ENCODE measurements around the gene MAZ. TPM values are rescaled to one million over a fixed set of nuclear protein-coding genes. Genes with fewer than 3 reads are reported as not detected.
A peak's percentile ranks its signal among the peaks of the same experiment; 100 is the strongest.
"Not testable (repeated sequence)": the region's sequence is repeated elsewhere in the genome, so short reads cannot be mapped to it uniquely, and the experiment has no call there.

The MAZ gene
- 132 TPM for total RNA-seq

GRCh38 chr16:29806099-29806579 lies at the start of gene MAZ:
MAZ (plus strand) TSS chr16:29806529; CDS start chr16:29806702, 173 bp downstream.
- Histone ChIP-seq H3K9me3 (ENCODE audit: low read depth, low read length) (no peaks in the 10 kb centered on the region), H3K4me1 (ENCODE audit: insufficient read depth, low read length) (peaks cover 53% of the 10 kb centered on the region), H3K27me3 (ENCODE audit: insufficient read depth, low read length) (no peaks in the 10 kb centered on the region), H3K4me3 (ENCODE audit: low read length) (peak within 1 kb of the TSS; percentile 85)

GRCh38 chr16:29756654-29757053 lies 49.7 kb upstream of the MAZ start:
- Histone ChIP-seq H3K4me3 (ENCODE audit: low read length) (no peak overlapping the region), H3K27me3 (ENCODE audit: insufficient read depth, low read length) (no peaks in the 10 kb centered on the region), H3K9me3 (ENCODE audit: low read depth, low read length) (no peaks in the 10 kb centered on the region), H3K4me1 (ENCODE audit: insufficient read depth, low read length) (peaks cover 18% of the 10 kb centered on the region)

- H3K9me3 ChIP-seq (ENCODE audit: low read depth, low read length); H3K27me3 ChIP-seq (ENCODE audit: insufficient read depth, low read length); H3K4me3 ChIP-seq (ENCODE audit: low read length): not testable (repeated sequence)
- peaks cover 18% of the 10 kb centered on the region for H3K4me1 ChIP-seq (ENCODE audit: insufficient read depth, low read length)
Observed at GRCh38 chr16:29757086-29757485, 49.2 kb upstream of the MAZ start.

GRCh38 chr16:29757950-29758466 lies 48.3 kb upstream of the MAZ start:
- peaks cover 20% of the 10 kb centered on the region for H3K4me1 ChIP-seq (ENCODE audit: insufficient read depth, low read length)
- H3K4me3 ChIP-seq (ENCODE audit: low read length): no peak overlapping the region
- no peaks in the 10 kb centered on the region for H3K27me3 ChIP-seq (ENCODE audit: insufficient read depth, low read length)

GRCh38 chr16:29760567-29761279 lies 45.6 kb upstream of the MAZ start:
- Histone ChIP-seq H3K4me1 (ENCODE audit: insufficient read depth, low read length) (peaks cover 8% of the 10 kb centered on the region), H3K27me3 (ENCODE audit: insufficient read depth, low read length) (no peaks in the 10 kb centered on the region), H3K4me3 (ENCODE audit: low read length) (no peak overlapping the region), H3K9me3 (ENCODE audit: low read depth, low read length) (no peaks in the 10 kb centered on the region)

More at GRCh38 chr16:29757950-29758466, 48.3 kb upstream of the MAZ start:
- no peaks in the 10 kb centered on the region for H3K9me3 ChIP-seq (ENCODE audit: low read depth, low read length)

GRCh38 chr16:29761280-29761651 lies 45.1 kb upstream of the MAZ start:
- not testable (repeated sequence) for H3K4me1 ChIP-seq (ENCODE audit: insufficient read depth, low read length); H3K9me3 ChIP-seq (ENCODE audit: low read depth, low read length); H3K4me3 ChIP-seq (ENCODE audit: low read length); H3K27me3 ChIP-seq (ENCODE audit: insufficient read depth, low read length)

GRCh38 chr16:29761882-29762281 lies 44.4 kb upstream of the MAZ start:
- Histone ChIP-seq H3K9me3 (ENCODE audit: low read depth, low read length) (no peaks in the 10 kb centered on the region), H3K4me1 (ENCODE audit: insufficient read depth, low read length) (peaks cover 3% of the 10 kb centered on the region), H3K27me3 (ENCODE audit: insufficient read depth, low read length) (no peaks in the 10 kb centered on the region), H3K4me3 (ENCODE audit: low read length) (no peak overlapping the region)

- Histone ChIP-seq H3K9me3 (ENCODE audit: low read depth, low read length) (no peaks in the 10 kb centered on the region), H3K4me3 (ENCODE audit: low read length) (no peak overlapping the region), H3K27me3 (ENCODE audit: insufficient read depth, low read length) (no peaks in the 10 kb centered on the region), H3K4me1 (ENCODE audit: insufficient read depth, low read length) (peaks cover 3% of the 10 kb centered on the region)
Observed at GRCh38 chr16:29763326-29763725, 43.0 kb upstream of the MAZ start.

- Histone ChIP-seq H3K4me1 (ENCODE audit: insufficient read depth, low read length) (peaks cover 3% of the 10 kb centered on the region), H3K4me3 (ENCODE audit: low read length) (no peak overlapping the region), H3K27me3 (ENCODE audit: insufficient read depth, low read length) (no peaks in the 10 kb centered on the region), H3K9me3 (ENCODE audit: low read depth, low read length) (no peaks in the 10 kb centered on the region)
Observed at GRCh38 chr16:29765167-29766032, 40.9 kb upstream of the MAZ start.

GRCh38 chr16:29766571-29766970 lies 39.8 kb upstream of the MAZ start:
- Histone ChIP-seq H3K9me3 (ENCODE audit: low read depth, low read length) (no peaks in the 10 kb centered on the region), H3K4me3 (ENCODE audit: low read length) (no peak overlapping the region), H3K4me1 (ENCODE audit: insufficient read depth, low read length) (peaks cover 10% of the 10 kb centered on the region), H3K27me3 (ENCODE audit: insufficient read depth, low read length) (no peaks in the 10 kb centered on the region)

- H3K27me3 ChIP-seq (ENCODE audit: insufficient read depth, low read length): no peaks in the 10 kb centered on the region
- H3K9me3 ChIP-seq (ENCODE audit: low read depth, low read length): no peaks in the 10 kb centered on the region
- H3K4me3 ChIP-seq (ENCODE audit: low read length): no peak overlapping the region
- H3K4me1 ChIP-seq (ENCODE audit: insufficient read depth, low read length): peaks cover 11% of the 10 kb centered on the region
Observed at GRCh38 chr16:29767062-29767461, 39.3 kb upstream of the MAZ start.

GRCh38 chr16:29769507-29769906 lies 36.8 kb upstream of the MAZ start:
- H3K4me1 ChIP-seq (ENCODE audit: insufficient read depth, low read length): peaks cover 19% of the 10 kb centered on the region
- H3K9me3 ChIP-seq (ENCODE audit: low read depth, low read length): no peaks in the 10 kb centered on the region
- H3K27me3 ChIP-seq (ENCODE audit: insufficient read depth, low read length): no peaks in the 10 kb centered on the region
- no peak overlapping the region for H3K4me3 ChIP-seq (ENCODE audit: low read length)

GRCh38 chr16:29770250-29770929 lies 35.9 kb upstream of the MAZ start:
- no peaks in the 10 kb centered on the region for H3K9me3 ChIP-seq (ENCODE audit: low read depth, low read length)
- no peak overlapping the region for H3K4me3 ChIP-seq (ENCODE audit: low read length)
- H3K27me3 ChIP-seq (ENCODE audit: insufficient read depth, low read length): no peaks in the 10 kb centered on the region
- peaks cover 19% of the 10 kb centered on the region for H3K4me1 ChIP-seq (ENCODE audit: insufficient read depth, low read length)

GRCh38 chr16:29772330-29772729 lies 34.0 kb upstream of the MAZ start:
- H3K4me1 ChIP-seq (ENCODE audit: insufficient read depth, low read length): peaks cover 19% of the 10 kb centered on the region
- H3K27me3 ChIP-seq (ENCODE audit: insufficient read depth, low read length); H3K4me3 ChIP-seq (ENCODE audit: low read length); H3K9me3 ChIP-seq (ENCODE audit: low read depth, low read length): not testable (repeated sequence)

GRCh38 chr16:29774730-29775129 lies 31.6 kb upstream of the MAZ start:
- Histone ChIP-seq H3K27me3 (ENCODE audit: insufficient read depth, low read length) (no peaks in the 10 kb centered on the region), H3K9me3 (ENCODE audit: low read depth, low read length) (no peaks in the 10 kb centered on the region), H3K4me3 (ENCODE audit: low read length) (no peak overlapping the region), H3K4me1 (ENCODE audit: insufficient read depth, low read length) (peaks cover 19% of the 10 kb centered on the region)

Measured in mononuclear cell (primary cell).